GM18951 (cell line): ENCODE measurements around the gene CHP1.
"Not testable (repeated sequence)": the region's sequence is repeated elsewhere in the genome, so short reads cannot be mapped to it uniquely, and the experiment has no call there.

ENCODE experiments used
- POLR2A ChIP-seq: IDR thresholded peaks from 4 replicates; pipeline ENCODE4 v1.6.1; 2011; ENCODE audit warnings: mild to moderate bottlenecking; ENCODE audit not compliant: insufficient read length, insufficient read depth; ENCODE audit errors: extremely low read depth
- in situ Hi-C: fragments of 300-500 bp; cut with MboI; formaldehyde crosslinking; loops from one replicate; pipeline ENCODE4 v1.12.0; 2022; ENCODE audit warnings: low sequenced_read_pairs, mixed read lengths, inconsistent platforms; ENCODE audit not compliant: unreplicated experiment

CHP1 gene

DNA sequence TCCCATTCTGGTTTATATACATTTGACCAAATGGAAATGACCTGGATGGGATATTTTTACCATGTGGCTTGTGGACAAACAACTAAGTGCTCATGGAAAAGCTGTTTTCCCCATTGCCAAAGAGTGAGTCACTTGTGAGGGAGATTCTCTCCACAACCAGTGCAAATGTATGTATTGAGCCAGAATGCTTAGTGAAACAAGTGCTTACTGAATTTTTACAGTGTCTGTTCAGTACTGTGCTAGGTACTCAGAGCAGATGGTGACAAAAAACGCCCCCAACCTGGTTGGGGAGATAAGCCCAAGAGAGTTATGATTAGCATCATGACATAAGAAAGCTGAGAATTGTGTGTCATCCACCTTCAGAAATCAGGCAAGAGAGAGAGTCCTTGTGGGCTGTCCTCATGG lies 2.3 kb downstream of the CHP1 start:
- no peak for TF ChIP-seq POLR2A
- in situ Hi-C loops = no loop called here

DNA sequence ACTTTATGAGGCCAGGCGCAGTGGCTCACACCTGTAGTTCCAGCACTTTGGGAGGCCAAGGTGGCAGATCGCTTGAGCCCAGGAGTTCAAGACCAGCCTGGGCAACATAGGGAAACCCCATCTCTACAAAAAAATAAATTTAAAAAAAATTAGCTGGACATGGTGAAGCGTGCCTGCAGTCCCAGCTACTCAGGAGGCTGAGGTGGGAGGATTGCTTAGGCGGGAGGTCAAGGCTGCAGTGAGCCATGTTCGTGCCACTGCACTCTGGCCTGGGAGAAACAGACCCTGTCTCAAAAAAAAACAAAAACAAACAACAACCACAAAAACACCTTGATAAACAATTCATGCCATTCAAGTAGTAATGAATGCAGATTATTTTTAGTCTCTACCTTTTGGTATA lies 4.2 kb downstream of the CHP1 start:
- in situ Hi-C loops = not testable (repeated sequence)

DNA sequence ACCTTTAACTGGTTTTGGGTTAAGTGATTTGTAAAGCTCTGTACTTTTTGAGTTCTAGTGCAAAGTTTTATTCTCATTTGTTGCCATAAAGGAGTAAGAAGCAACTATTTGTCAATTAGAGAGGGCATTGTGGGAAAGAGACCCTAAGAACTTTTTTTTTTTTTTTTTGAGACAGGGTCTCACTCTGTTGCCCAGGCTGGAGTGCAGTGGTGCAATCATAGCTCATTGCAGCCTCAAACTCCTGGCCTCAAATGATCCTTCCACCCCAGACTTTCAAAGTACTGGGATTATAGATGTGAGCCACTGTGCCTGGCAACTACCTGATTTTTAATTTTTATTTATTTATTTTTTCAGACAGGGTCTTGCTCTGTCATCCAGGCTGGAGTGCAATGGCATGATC lies 4.9 kb downstream of the CHP1 start:
- in situ Hi-C loops = no loop called here
- TF ChIP-seq POLR2A = no peak

DNA sequence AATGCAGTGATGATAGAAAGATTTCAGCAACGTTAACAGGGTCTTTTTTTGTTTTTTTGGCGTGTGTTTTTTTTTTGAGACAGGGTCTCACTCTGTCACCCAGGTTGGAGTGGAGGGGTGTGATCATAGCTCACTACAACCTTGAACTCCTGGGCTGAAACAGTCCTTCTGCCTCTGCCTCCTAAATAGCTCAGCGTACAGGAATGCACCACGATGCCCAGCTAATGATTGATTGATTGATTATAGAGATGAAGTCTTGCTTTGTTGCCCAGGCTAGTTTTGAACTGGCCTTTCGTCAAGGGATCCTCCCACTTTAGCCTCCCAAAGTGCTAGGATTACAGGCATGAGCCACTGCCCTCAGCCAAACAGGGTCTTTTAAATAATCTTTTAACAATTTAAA lies 7.0 kb downstream of the CHP1 start:
- TF ChIP-seq POLR2A = no peak
- in situ Hi-C loops = no loop called here

DNA sequence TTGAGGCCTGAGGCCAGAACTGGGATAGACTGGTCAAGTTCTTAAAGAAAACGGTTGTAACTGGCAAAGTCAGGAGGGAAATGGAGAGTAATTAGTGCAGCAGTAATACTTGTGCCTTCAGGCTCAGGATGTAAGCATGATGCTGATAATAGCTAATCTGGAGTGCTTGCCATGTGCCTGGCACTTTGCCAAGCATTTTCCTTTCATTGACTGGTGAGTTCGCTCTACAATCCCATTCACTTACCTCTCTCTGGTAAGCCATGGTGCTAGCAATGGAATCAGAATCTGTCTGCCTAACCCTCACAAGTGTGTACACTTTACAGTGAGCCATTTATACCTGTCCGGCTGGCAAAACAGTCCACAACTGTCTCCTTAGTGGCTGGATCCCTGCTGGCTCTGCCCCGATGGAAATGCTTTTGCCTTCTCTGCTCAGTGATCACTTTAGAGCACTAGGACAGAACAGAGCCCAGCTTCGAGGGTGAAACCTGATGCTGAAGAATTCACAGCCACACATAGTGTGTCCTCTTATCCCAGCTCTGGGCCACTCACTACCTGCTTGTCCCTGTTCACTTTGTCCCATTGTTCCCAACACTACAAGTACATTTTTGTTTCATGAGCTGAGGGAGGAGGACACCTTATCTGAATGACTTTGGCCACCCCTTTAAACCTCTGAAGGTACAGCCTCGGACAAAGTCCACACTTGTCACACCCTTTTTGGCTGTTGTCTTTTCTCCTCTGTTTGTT lies 10.3 kb downstream of the CHP1 start:
- in situ Hi-C loops = no loop called here
- TF ChIP-seq POLR2A = no peak

DNA sequence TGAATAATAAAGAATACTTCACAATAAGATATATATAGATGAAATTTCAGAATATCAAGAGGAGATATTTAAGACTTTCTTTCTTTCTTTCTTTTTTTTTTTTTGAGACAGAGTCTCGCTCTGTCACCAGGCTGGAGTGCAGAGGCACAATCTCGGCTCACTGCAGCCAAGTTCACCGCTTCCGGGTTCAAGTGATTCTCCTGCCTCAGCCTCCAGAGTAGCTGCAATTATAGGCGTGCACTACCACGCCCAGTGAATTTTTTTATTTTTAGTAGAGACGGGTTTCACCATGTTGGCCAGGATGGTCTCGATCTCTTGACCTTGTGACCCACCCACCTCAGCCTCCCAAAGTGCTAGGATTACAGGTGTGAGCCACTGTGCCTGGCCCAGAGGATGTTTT lies 19.7 kb downstream of the CHP1 start:
- in situ Hi-C loops = not testable (repeated sequence)

DNA sequence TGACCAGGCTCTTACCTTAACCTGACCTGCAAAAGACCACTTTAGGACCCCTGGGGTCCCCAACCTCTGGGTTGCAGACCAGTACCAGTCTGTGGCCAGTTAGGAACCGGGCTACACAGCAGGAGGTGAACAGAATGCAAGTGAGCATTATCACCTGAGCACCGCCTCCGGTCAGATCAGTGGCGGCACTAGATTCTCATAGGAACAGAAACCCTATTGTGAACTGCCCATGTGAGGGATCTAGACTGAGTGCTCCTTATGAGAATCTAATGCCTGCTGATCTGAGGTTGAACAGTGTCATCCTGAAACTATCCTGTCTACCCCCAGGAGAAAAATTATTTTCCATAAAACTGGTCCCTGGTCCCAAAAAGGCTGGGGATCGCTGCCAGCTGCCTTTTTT lies 20.3 kb downstream of the CHP1 start:
- in situ Hi-C loops = no loop called here
- TF ChIP-seq POLR2A = no peak

DNA sequence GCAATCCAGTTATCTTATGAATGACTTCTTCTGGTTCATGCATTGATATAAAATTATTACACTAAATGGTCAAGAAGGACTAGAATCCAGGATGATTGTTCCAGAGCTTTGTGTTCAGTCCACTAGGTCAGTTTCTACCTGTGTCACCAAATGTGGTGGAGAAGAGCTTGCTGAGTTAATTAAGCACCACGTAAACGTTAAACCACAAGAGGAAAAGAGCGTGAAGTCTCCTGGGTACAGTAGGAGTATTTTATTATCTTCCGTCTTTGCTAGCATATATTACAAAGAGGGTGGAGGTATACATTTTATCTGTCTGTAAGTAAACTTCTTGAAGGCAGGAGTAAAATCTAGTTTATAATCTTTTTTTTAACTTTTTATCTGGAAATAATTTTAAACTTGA lies 23.5 kb downstream of the CHP1 start:
- TF ChIP-seq POLR2A = no peak
- in situ Hi-C loops = no loop called here

DNA sequence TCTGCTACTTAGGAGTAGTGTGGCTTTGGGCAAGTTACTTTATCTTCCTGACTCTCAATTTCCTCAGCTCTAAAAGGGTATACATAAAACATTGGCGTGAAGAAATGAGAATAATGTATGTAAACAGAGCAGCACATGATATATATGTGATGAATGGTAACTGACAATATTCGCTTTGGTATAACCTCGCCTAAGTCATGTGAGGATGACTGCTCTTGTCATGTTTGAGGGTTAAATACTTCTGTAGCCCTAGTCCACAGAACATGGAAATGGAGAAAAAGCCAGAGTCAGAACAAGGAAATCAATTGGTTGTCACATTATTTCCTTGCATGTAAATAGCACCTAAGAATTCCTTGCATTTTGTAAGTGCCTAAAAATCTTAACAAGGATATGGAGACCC lies 25.0 kb downstream of the CHP1 start:
- in situ Hi-C loops = no loop called here
- no peak for TF ChIP-seq POLR2A

DNA sequence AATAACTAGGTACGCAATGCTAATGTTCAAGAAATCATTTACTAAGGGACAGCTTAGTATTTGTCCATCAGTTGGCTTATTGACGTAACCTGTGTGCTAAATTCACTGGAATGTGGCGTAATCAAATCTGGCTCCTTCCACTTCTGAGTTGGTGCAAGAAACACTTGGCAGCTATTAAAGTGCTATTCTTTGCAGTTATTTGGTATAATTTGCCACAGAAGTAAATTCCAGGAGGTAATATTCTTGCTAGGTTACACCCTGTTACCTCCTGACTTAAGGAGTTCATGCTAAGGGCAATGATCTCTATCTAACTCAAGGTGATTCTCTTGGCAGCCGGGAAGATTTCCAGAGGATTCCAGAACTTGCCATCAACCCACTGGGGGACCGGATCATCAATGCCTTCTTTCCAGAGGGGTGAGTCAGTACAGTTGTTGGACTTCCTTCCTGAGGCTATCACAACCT lies 25.5 kb downstream of the CHP1 start:
- TF ChIP-seq POLR2A = no peak
- in situ Hi-C loops = no loop called here

DNA sequence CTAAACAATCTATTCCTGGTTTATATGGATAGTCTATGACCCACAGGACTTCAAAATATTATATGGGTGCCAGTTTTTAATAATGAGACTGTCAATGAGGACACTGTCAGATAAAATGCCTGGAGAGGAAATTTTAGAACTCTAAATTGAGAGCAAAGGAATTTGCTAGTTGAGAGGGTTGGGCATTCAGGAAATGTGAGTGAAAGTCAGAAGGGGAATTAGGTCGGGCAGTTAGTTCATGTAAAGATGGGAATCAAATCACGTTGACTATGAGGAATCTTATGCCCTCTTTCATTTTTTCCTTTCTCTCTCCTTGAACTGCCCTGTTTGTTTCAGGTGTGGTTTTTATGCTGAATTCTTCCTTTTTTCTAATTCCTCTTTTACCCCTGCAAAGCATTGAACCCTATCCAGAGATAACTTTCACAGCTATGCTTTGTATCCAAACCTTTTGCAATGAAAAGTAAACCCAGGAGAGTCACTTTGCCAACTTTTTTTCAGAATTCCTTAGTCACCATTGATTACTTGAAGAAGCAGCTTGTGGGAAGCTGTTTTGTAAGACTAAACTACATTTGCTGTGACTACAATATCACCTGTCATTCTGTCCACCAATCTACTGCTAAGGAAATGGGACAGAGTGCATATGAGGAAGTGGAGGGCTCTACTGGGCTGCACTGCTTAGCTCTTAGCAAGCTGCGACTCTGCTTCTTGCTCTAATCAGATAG lies 27.8 kb downstream of the CHP1 start:
- in situ Hi-C loops = no loop called here
- TF ChIP-seq POLR2A = no peak

DNA sequence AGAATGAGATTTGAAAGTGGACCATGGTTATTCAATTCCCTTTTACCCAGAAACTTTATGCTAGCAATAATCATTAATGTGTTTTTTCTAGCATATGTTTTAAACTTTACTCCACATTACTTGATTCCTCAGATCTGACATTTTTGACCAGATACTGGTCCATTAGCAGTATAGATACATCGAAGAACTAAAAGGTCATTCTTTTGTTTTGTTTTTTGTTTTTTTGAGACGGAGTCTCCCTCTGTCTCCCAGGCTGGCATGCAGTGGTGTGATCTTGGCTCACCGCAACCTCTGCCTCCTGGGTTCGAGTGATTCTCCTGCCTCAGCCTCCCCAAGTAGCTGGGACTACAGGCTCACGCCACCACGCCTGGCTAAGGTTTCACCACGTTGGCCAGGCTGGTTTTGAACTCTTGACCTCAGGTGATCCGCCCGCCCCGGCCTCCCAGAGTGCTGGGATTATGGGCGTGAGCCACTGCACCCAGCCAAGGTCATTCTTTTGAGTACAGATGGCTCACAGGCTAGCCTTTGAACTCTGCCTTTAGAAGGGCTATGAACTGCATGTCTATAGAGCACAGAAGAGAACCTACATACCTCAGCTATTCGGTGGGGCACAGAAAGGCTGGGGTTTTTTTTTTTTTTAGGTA lies 28.6 kb downstream of the CHP1 start:
- in situ Hi-C loops = no loop called here
- no peak for TF ChIP-seq POLR2A

DNA sequence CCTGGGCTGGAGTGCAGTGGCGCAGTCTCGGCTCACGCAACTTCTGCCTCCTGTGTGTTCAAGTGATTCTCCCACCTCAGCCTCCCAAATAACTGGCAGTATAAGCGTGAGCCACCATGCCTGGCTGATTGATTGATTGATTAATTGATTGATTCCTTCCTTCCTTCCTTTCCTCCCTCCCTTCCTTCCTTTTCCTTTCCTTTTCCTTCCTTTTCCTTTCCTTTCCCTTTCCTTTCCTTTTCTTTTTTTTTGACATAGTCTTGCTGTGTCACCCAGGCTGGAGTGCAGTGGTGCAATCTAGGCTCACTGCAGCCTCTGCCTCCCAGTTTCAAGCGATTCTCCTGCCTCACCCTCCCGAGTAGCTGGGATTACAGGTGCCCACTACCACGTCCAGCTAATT lies 29.9 kb downstream of the CHP1 start:
- in situ Hi-C loops = not testable (repeated sequence)

DNA sequence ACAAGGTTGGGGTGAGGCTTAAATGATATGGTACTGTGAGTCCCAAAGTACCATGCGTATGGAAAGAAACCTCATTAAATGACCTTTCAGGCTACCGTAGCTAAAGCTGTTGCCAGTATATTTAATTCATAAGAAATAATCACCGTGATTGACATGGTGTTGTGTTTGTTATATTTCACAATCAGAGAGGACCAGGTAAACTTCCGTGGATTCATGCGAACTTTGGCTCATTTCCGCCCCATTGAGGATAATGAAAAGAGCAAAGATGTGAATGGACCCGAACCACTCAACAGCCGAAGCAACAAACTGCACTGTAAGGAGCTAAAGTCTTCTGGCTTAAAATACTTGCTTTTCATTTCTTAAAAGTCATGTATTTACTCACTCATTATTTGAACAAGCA lies 31.5 kb downstream of the CHP1 start:
- no peak for TF ChIP-seq POLR2A
- in situ Hi-C loops = no loop called here
